Thyroid gland (tissue), 4 donors: ENCODE results near the gene BDH1. TPM values are rescaled to one million over a fixed set of nuclear protein-coding genes. Genes with fewer than 3 reads are reported as not detected.
"Not testable (repeated sequence)": the region's sequence is repeated elsewhere in the genome, so short reads cannot be mapped to it uniquely, and the experiment has no call there.

Experiments
- DNase-seq, 2 donors: peaks; one replicate each; pipeline ENCODE4 v3.0.0-alpha.2; 2019
- H3K27ac ChIP-seq, 3 donors: fragments of 200-600 bp; sonication (generic); 1 replicate in 2 of 3; 2 replicates in 1 of 3; pipeline ENCODE4 v1.5.1; 2016 to 2019; ENCODE audit warnings: mild to moderate bottlenecking in 1 of 3, moderate library complexity in 1 of 3
- H3K27me3 ChIP-seq: fragments of 200-600 bp; sonication (generic); one replicate; pipeline ENCODE4 v1.5.1; 2019
- H3K36me3 ChIP-seq, 2 donors: fragments of 200-600 bp; sonication (generic); one replicate each; pipeline ENCODE4 v1.5.1; 2016 to 2019
- H3K4me1 ChIP-seq, 2 donors: fragments of 200-600 bp; sonication (generic); one replicate each; pipeline ENCODE4 v1.5.1; 2017 to 2019
- H3K4me3 ChIP-seq, 3 donors: fragments of 200-600 bp; sonication (generic); replicated peaks in 1 of 3; 1 replicate in 2 of 3; 2 replicates in 1 of 3; pipeline ENCODE4 v1.5.1; 2016; ENCODE audit warnings: mild to moderate bottlenecking in 1 of 3
- H3K9me3 ChIP-seq: fragments of 200-600 bp; sonication (generic); one replicate; pipeline ENCODE4 v1.5.1; 2017
- CTCF ChIP-seq, 6 experiments: fragments of 200-600 bp in 3 of 6; fragments of 450-650 bp in 3 of 6; sonication (generic) in 3 of 6; IDR thresholded peaks; one replicate each; pipeline ENCODE4 v1.5.1; 2016 to 2019; ENCODE audit warnings: antibody characterized with exemption in 6 of 6, mild to moderate bottlenecking in 2 of 6, inconsistent platforms in 1 of 6, moderate library complexity in 1 of 6
- POLR2A ChIP-seq, 2 donors: fragments of 450-650 bp; IDR thresholded peaks; one replicate each; pipeline ENCODE4 v1.6.1; 2017; ENCODE audit warnings: antibody characterized with exemption in 2 of 2, mild to moderate bottlenecking in 2 of 2, moderate library complexity in 1 of 2
- WGBS, 2 donors: methylation state at CpG; one replicate each; pipeline ENCODE4 v1.1.5; 2017; 5-methylcytosine and 5-hydroxymethylcytosine counted together
- intact Hi-C: fragments of 100-400 bp; cut with DNase I; formaldehyde crosslinking; loops from one replicate; pipeline ENCODE4 v1.15.1; 2023
- total RNA-seq, 4 donors: library from RNA; depleted of rRNA; stranded (reverse); fragments of >200 nt; gene quantifications; one replicate each; pipeline ENCODE4 v1.2.3, GENCODE V29; 2016

Gene BDH1
- total RNA-seq, 4 donors from 2014 or later = 37.1 to 83.1 (median 57.8) TPM

- Histone ChIP-seq H3K4me3 (no peak overlapping the region), H3K27me3 (no peaks in the 10 kb centered on the region), H3K9me3 (no peaks in the 10 kb centered on the region), H3K36me3 (no peaks in the 10 kb centered on the region), H3K27ac (no peak overlapping the region), H3K4me1 (no peaks in the 10 kb centered on the region)
- 79 to 82% methylated on average over 8 of the region's 8 CpGs for WGBS, 2 donors
- no peak for TF ChIP-seq CTCF (IDR thresholded peaks at IDR 0.05)
- TF ChIP-seq POLR2A (IDR thresholded peaks at IDR 0.05) = no peak
- DNase-seq = no peak
- intact Hi-C loops = no loop called here
These were observed 21.1 kb upstream of the BDH1 start for GRCh38 chr3:197576838-197577237.

- Histone ChIP-seq H3K27ac (no peak overlapping the region), H3K36me3 (no peaks in the 10 kb centered on the region), H3K4me1 (no peaks in the 10 kb centered on the region), H3K27me3 (no peaks in the 10 kb centered on the region), H3K4me3 (no peak overlapping the region), H3K9me3 (no peaks in the 10 kb centered on the region)
- DNase-seq = no peak
- 89 to 93% methylated on average over 5 of the region's 5 CpGs for WGBS, 2 donors
- intact Hi-C loops = no loop called here
- no peak for TF ChIP-seq POLR2A (IDR thresholded peaks at IDR 0.05)
- no peak for TF ChIP-seq CTCF (IDR thresholded peaks at IDR 0.05)
These were observed 19.6 kb upstream of the BDH1 start for GRCh38 chr3:197575362-197575761.

GRCh38 chr3:197574396-197574991 is 18.7 kb upstream of the BDH1 start:
- 34 to 45% methylated on average over 4 of the region's 4 CpGs for WGBS, 2 donors
- H3K36me3 ChIP-seq, DNase-seq, H3K27me3 ChIP-seq, H3K4me3 ChIP-seq, H3K27ac ChIP-seq, H3K9me3 ChIP-seq, H3K4me1 ChIP-seq, intact Hi-C loops: not testable (repeated sequence)

- Histone ChIP-seq H3K4me1 (no peaks in the 10 kb centered on the region), H3K36me3 (no peaks in the 10 kb centered on the region), H3K27ac (no peak overlapping the region), H3K4me3 (no peak overlapping the region), H3K27me3 (no peaks in the 10 kb centered on the region), H3K9me3 (no peaks in the 10 kb centered on the region)
- intact Hi-C loops = no loop called here
- 80 to 82% methylated on average over 6 of the region's 6 CpGs for WGBS, 2 donors
- TF ChIP-seq CTCF (IDR thresholded peaks at IDR 0.05) (no peak), POLR2A (IDR thresholded peaks at IDR 0.05) (no peak)
- DNase-seq = no peak
These were observed 17.4 kb upstream of the BDH1 start for GRCh38 chr3:197573048-197573767.

GRCh38 chr3:197571880-197572172 is 16.1 kb upstream of the BDH1 start:
- H3K27ac ChIP-seq, H3K36me3 ChIP-seq, H3K9me3 ChIP-seq, H3K27me3 ChIP-seq, intact Hi-C loops, H3K4me3 ChIP-seq, H3K4me1 ChIP-seq, DNase-seq: not testable (repeated sequence)

GRCh38 chr3:197571074-197571879 is 15.5 kb upstream of the BDH1 start:
- intact Hi-C loops, DNase-seq, H3K4me3 ChIP-seq, H3K27ac ChIP-seq, H3K4me1 ChIP-seq, H3K27me3 ChIP-seq, H3K36me3 ChIP-seq, H3K9me3 ChIP-seq: not testable (repeated sequence)
- 89 to 91% methylated on average over 4 of the region's 4 CpGs for WGBS, 2 donors

GRCh38 chr3:197569433-197569832 is 13.7 kb upstream of the BDH1 start:
- H3K27me3 ChIP-seq, H3K4me3 ChIP-seq, intact Hi-C loops, H3K36me3 ChIP-seq, H3K27ac ChIP-seq, DNase-seq, H3K4me1 ChIP-seq, H3K9me3 ChIP-seq: not testable (repeated sequence)
- 81 to 85% methylated on average over 2 of the region's 2 CpGs for WGBS, 2 donors
